Stimulated activated CD8-positive, alpha-beta memory T cell treated with anti-CD3 and anti-CD28 coated beads, Interleukin-7, amount 100 ng/mL, for 48 hours (primary cell): ENCODE measurements around the gene RMI2.
A peak's percentile ranks its signal among the peaks of the same experiment; 100 is the strongest.

Experiments
- DNase-seq, 2 donors: peaks; one replicate each; pipeline ENCODE4 v3.0.0-alpha.2; 2020; ENCODE audit warnings: low read depth in 1 of 2; ENCODE audit errors: extremely low read depth in 1 of 2

The RMI2 gene

GRCh38 chr16:11309895-11310633, 35.2 kb upstream of the RMI2 start:
- DNase-seq, result no peak

GRCh38 chr16:11310634-11310977, 34.7 kb upstream of the RMI2 start:
- DNase-seq, result no peak

GRCh38 chr16:11310997-11311561, 34.2 kb upstream of the RMI2 start:
- peak in 1 of 2 donors; percentile 34 for DNase-seq

- no peak for DNase-seq
Measured at GRCh38 chr16:11312718-11313492, 32.4 kb upstream of the RMI2 start.

GRCh38 chr16:11313493-11314308, 31.6 kb upstream of the RMI2 start:
- DNase-seq, result no peak

- no peak for DNase-seq
Measured at GRCh38 chr16:11314309-11314894, 30.9 kb upstream of the RMI2 start.

GRCh38 chr16:11315510-11315909, 29.7 kb upstream of the RMI2 start:
- DNase-seq, result no peak

- no peak for DNase-seq
Measured at GRCh38 chr16:11316331-11317015, 28.8 kb upstream of the RMI2 start.

- DNase-seq, result no peak
Measured at GRCh38 chr16:11318817-11319216, 26.4 kb upstream of the RMI2 start.

GRCh38 chr16:11319529-11320146, 25.6 kb upstream of the RMI2 start:
- DNase-seq, result no peak

- DNase-seq, result no peak
Measured at GRCh38 chr16:11320170-11320569, 25.1 kb upstream of the RMI2 start.

GRCh38 chr16:11321662-11322061, 23.6 kb upstream of the RMI2 start:
- no peak for DNase-seq

GRCh38 chr16:11322823-11323222, 22.4 kb upstream of the RMI2 start:
- DNase-seq, result no peak

GRCh38 chr16:11323551-11324336, 21.5 kb upstream of the RMI2 start:
- DNase-seq, result no peak

- no peak for DNase-seq
Measured at GRCh38 chr16:11325404-11326083, 19.7 kb upstream of the RMI2 start.

- DNase-seq, result no peak
Measured at GRCh38 chr16:11326084-11326736, 19.0 kb upstream of the RMI2 start.

GRCh38 chr16:11326737-11327276, 18.5 kb upstream of the RMI2 start:
- no peak for DNase-seq
